ENCODE results near the gene ATAD2B.
"Not testable (repeated sequence)": the region's sequence is repeated elsewhere in the genome, so short reads cannot be mapped to it uniquely, and the experiment has no call there.

The ATAD2B gene

DNA sequence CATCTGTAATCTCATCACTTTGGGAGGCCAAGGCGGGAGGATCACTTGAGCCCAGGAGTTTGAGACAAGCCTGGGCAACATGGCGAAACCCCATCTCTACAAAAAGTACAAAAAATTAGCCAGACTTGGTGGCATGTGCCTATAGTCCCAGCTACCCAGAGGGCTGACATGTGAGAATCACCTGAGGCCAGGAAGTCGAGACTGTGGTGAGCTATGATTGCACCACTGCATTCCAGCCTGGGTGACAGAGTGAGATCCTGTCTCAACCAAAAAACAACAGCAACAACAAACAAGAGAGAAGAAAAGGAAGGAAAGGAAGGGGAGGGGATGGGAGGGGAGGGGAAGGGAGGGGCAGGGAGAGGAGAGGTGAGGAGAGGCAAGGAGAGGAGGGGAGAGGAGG is 203.9 kb downstream of the ATAD2B start:
- not testable (repeated sequence) for DNase-seq

DNA sequence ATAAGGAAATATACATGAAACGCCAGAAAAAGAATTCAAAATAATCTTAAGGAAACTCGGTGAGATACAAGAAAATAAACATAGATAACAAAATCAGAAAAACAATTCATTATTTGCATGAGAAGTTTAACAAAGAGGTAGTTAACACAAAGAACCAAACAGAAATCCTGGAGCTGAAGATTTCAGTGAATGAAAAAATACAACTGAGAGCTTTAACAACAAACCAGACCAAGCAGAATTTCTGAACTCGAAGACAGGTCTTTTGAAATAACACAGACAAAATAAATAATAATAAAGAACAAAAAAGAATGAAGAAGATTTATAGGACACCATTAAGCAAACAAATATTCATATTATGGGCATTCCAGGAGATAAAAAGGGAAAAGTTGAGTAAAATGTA is 204.7 kb downstream of the ATAD2B start:
- DNase-seq: no peak

DNA sequence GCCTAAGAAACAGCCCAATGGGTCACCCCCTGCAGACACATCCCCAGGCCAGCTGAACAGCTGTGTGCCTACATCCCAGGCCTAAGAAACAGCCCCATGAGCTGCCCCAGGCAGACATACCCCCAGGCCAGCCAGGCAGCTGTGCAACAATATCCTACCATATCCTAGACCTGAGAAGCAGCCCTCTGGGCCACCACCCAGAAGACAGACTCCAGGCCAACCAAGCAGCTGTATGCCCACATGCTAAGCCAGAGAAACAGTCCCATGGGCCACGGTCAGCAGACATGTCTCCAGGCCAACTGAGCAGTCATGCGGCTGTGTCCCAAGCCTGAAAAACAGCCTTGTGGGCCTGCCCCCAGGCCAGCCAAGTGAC is 205.5 kb downstream of the ATAD2B start:
- DNase-seq: no peak

DNA sequence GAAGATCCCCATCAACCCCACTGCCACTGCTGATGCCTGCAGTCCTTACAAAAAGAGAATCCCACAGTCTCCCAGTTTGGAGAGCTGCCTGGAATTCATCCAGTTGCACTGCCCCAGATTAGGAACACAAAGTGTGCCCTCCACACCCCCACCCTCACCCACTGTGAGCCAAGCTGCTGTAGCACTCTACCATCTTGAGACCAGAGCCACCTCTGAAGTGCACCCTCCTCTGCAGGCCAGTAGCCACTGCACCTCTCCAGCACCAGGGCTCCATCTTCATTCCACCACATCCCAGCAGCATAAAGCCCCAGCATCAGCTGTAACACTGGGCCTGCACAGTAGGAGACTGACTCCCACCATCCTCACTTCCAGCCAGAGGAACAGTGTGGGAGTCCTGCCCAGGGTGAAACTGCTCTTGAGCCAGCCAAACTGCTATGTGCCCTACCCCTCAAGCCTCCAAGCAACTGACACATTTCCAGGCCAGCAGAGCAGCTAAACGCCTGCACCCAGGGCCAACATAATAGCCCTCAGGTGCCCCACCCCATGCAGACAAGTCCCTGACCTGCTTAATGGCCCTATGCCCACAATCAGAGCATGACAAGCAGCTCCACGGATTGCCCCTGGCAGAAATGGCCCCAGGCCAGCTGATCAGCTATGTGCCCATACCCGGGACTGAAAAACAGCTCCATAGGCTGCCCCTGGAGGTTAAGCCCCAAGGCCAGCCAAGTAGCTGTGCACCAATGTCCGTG is 206.0 kb downstream of the ATAD2B start:
- no peak for DNase-seq

DNA sequence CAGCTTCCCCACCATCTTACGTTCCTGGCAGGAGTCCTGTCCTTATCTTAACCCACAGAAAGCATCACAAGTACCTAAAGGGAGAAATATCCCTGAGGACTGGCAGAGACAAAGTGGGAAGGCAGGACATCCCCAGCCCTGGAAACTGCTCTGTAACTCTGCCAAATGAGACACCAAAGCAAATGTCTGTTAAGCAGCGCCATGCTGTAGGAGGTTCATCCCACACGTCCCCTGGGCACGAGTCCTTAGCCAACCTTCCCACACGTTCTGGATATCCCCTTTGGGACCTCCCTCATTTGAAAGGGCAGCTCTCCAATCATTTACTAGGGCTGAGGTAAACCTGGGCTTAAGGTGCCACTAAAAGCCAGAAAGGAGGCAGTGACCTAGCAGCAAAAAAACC is 207.2 kb downstream of the ATAD2B start:
- DNase-seq: no peak

DNA sequence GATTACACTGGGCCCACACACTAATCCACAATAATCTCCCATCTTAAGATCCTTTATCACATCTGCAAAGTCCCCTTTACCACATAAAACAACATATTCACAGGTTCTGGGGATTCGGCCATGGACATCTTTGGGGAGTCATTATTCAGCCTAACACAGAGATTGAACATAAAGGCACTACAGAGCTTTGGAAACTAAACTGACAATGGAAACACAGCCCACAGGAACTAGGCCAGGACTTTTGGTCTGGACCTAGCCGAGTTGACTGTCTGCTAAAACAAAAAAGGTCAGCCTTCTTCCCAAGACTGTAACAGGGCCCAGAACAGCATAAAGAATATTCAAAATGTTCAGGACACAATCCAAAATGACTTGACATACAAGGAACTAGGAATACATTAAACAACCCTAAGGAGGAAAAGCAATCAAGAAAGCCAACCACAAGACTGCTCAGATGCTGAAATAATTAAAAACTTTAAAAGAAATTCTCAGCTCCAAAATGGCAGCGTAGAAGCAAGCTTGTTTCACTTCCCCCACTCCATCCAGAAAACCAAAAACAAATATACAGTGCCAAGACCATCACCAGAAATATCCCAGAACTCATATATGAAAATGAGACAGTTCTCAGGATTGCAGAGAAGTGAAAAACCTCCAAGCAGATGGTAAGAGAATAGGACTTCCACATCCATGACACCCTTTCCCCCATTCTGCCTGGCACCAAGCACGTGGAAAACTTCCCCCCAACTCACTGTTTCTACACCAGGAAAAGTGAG is 207.8 kb downstream of the ATAD2B start:
- no peak for DNase-seq

DNA sequence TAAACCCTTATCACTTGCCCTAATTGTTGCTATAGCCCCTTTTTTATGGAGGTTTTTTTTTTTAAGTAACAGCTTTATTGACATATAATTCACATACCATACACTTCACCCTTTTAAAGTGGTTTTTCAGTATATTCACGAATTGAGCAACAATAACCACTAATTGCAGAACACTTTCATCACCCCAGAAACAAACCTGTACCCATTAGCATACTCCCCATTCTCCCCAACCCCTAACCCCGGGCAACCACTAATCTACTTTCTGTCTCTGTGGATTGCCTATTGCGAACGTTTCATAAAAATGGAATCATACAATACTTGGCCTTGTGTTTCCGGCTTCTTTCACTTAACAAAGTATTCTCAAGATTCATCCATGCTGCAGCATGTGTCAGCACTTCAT is 213.6 kb downstream of the ATAD2B start:
- no peak for DNase-seq

DNA sequence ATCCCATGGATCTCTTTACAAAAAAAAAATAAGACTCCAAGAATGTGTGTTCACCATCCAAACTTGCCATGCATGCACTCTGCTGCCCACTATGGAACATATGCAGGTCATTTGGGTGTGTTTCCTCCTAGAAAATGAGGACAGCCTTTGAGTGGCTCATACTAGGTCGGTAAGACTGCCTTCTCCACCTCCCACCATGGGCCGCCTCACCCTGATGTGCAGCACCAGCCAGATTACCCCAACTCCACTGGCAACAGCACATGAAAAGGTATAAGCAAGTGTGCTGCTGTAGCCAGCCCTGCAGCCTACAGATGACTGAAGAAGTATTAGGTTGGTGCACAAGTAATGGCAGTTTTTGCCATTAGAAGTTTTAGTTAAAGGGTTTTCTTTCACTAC is 214.2 kb downstream of the ATAD2B start:
- DNase-seq: no peak

DNA sequence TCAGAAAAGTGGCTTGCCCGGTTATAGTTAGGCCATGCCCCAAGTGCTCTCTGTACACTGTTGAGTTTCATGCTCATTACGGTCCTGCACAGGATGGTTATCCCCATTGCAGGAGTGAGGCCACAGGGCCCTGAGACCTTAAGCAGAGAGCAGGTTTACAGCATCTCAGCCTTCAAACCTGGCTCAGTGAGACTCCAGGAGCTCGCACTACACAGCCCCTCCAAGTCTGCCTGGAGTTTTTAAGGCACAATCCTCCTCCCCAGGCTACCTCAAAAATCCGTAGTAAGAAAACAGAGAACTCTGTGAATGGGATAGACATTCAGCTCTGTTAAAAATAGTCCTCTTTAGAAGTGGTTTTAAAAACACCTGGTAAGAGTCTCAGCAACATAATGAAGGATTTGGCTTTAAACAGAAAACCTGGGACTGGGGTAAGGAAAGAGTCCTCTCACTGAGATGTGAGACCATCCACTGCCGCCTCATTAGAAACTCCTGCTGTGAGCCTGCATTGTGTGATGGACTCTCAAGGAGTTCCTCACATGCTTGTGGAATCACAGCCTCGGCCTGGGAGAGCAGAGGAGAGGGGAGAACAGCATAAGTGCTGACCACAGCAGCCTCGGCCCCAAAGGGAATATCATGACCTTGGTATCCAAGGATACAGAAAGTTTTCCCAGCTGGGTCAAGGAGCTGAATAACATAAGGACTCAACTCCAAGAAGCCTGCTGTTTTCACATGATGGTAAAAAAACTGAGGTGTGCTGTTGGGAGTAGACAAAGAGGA is 214.8 kb downstream of the ATAD2B start:
- no peak for DNase-seq

DNA sequence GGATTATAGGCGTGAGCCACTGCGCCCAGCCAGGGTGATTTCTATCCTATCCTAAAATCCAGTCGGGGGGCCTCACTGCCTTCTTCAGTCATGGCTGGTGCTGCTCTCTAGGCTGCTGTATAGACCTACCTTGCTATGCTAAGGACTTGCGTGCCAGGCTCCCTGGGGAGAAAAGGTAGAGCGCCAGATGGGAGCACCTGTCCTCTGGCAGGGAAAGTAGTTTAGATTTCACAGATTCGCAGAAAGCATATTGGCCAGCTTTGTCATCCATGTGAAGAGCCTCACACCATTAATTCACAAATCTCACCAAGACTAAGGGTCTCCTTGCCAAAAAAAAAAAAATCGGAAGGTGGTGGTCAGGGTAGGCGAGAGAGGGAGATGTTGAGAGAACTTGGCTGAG is 217.6 kb downstream of the ATAD2B start:
- DNase-seq: no peak

DNA sequence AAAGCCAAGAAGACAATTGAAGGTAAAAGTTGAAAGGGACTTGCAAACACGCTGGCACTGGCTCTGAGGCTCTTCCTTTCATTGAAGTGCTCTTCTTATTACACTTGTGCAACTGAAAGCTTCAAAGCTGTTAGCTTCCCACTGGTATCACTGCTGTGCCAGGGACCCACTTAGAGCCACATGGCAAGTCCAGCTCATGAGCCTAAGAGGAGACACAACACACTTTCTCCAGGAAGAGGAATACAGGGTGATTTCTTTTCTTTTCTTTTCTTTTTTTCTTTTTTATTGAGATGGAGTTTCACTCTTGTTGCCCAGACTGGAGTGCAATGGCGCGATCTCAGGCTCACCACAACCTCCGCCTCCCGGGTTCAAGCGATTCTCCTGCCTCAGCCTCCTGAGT is 218.2 kb downstream of the ATAD2B start:
- DNase-seq: no peak

DNA sequence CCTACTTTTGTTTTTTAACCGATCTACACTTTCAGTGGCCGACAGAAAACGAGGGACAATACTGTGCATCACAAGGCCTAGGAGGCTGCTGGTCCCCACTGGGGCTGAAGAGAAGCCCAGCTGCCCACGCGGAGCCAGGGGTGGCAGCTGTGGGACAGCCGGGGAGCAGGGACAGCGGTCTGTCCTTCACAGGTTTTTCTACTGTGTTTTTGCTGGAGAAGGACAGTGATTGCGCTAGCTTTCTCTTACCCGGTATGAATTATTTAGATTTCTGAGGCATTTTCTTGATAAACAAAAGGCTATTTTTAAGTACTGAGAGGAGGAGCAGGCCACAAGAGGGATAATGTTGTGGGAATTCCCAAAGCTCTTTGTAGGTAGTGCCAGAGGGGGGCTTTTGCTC is 219.8 kb downstream of the ATAD2B start:
- no peak for DNase-seq

DNA sequence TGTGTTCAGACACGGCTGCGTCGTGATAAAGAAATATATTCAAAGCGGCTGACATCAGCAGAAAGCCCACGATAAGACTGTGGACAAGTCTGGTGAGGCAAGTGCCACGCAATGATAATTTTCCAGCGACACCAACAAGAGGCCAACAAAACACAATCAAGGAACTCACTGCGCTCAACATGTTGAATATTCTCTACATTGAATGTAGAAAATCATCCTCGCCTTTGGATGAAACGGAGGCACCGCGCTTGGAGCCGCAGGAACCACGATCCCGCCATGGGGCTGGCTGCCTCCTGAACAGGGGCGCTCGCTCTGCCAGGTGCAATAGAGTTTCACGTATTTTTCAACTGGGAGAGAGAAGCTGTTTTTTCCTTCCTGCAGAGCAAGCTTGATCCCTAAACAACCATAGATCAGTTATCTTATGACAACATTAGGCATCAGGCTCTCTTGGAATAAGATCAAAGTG is 220.3 kb downstream of the ATAD2B start:
- no peak for DNase-seq

DNA sequence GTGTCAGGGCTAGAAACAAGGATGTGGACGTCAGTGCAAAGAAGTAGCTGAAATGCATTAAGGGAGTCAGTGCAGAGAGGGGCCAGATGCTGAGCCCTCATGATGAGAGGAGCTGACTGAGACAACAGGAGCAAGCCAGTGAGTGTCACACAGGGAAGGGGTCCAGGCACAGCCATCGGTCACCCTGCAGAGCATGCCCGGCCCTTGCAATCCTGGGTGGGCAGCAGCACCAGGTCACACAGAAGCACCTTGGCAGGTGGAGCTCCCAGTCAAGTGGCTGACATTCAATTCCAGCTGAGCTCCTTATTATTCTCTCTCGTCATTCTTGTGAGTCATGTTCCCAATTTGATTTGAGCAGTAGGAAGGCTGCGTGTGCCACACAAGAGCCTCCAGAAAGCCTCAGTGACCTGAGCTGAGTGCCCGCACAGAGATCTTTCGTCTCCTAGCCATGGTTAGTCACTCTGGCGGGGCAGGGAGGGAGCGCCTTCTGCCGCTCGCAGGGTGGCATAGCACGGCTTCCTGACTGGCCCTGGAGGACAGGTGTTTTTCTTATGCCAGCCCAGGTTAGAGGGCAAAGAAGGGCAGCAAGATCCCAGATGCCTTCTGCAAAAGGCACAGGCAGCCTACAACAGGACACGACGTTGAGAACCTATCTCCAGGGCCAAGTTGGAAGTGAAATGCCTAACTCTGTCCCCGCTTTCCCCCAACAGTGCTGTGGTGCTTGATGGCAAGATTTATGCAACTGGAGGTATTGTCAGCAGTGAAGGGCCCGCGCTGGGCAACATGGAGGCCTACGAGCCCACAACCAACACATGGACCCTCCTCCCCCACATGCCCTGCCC is 220.9 kb downstream of the ATAD2B start:
- DNase-seq: no peak

DNA sequence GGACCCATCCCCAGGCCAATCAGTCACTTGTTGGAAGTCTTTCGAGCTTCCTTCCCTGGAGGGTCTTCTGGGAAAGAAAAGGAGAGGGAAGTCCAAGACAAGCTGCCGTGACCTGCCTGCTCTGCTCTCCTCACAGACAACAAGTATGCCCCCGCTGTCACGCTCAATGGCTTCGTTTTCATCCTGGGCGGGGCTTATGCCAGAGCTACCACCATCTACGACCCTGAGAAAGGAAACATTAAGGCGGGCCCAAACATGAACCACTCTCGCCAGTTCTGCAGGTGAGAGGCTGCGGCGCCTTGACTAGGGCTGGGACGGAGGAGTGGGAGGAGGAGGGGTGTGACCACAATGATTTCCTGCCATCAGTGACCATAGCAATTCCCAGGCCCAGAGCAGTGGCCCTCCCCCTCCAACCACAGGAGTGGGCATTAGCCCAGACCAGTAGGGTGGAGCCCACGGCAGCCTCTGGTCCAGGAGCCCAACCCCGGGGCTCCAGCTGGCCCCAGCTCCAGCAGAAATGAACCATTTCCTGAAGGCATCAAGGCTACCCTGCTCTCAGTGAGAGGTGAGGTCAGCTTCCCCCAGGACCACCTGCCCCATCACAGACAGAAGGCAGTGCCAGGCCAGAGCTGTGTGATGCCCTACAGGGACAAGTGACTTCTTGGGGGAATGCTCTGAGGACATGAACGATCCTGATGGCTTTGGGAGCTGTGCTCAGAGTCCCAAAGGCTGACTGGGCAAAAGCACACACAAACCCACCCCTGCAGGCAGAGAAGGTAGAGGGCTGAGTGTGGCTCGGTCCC is 223.1 kb downstream of the ATAD2B start:
- DNase-seq: no peak

DNA sequence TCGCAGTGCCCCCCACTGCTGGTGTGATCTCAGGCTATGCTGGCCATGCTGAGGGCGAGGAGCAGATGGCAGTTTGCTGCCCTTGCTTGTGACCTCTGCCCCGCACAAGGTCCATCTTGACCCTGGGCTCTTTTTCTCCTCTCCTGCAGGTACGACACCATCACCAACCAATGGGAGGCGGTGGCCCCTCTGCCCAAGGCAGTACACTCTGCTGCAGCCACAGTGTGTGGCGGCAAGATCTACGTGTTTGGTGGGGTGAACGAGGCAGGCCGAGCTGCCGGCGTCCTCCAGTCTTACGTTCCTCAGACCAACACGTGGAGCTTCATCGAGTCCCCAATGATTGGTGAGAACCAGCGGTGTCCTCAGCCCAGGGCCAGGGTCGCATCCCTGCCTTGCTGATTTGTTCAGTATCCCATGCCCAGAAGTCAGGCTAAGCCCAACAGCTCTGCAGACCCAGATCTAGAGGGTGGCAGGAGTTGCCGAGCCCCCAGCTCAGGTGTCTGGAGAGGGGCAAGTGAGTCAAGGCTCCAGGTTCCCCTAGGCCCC is 223.8 kb downstream of the ATAD2B start:
- DNase-seq: no peak

DNA sequence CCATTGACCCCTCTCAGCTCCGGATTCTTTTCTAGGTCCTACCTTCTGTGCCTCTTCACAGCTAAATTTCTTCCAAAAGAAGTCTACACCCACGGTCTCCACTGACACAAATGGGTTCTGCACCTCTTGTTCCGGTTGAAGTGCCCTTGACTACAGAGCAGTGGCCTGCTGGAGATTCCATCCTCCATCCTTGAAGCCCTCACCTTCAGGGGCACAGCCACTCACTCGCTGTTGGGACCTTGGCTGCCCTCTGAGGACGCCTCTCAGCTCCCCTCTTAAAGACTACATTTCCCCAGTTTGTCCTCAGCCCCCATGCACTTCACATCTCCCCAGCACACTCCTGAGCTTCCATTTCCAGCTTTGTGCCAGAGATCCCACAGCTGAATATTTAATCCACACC is 226.3 kb downstream of the ATAD2B start:
- no peak for DNase-seq

DNA sequence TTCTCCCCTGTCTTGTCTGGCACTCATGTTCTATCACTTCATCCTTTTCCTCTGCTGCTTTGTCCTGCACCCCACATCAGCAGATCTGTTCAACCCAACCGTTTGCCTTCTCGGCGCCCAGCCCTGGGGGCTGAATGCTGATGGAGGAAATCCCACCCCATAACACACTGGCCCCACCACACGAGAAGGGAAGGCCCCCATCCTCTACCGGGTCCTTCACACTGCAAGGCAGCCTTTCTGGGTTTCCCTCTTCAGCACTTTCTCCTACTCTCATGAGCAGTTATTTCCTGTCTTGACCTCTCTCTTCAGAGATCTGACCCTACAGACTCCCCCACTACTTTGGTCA is 227.4 kb downstream of the ATAD2B start:
- DNase-seq: no peak

DNA sequence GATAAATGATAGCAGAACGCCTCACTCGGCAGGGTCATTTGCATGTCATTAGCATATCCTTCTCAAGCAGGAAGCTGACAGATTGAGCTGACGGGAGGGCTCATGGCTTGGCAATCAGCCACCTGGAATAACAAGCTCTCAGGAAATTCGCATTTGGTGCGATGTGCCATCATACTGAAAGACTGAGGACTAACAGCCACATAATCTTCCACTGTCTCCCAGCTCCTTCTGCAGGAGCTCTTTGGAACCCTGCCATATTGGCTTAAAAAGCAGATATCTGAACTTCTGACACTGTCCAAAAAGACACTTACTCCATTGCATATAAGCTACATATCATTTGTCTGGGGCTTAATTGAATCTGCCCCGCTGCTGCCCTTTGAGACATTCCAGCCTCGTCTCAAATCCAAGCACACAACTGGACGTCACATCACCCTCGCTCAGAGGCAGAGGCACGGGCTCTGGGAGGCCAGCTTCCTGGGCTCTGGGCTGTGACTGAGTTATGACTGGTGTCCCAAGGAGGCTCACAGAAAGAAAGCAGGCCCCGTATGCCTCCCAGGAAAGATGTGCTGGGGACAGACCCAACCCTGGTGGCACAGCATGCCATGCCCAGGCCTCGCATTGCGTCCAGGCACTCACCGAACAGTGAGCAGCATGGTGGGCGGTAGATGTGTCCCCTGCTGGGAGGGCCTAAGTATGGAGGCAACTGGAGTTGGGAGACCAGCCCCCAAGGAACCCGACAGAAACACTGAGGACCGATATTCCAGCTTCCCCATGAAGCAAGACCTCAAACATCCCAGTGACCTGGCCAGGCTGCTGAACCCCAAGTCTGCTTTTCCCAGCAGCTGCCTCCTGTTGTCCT is 228.0 kb downstream of the ATAD2B start:
- DNase-seq: no peak

Measured in activated effector memory CD4-positive, alpha-beta T cell treated with Interleukin-2 at 50 U/mL for 16 hours (primary cell).